ENCODE results near the gene NBAS. TPM values are rescaled to one million over a fixed set of nuclear protein-coding genes. Genes with fewer than 3 reads are reported as not detected.

The NBAS gene
- total and polyA plus RNA-seq, 9 of the 15 experiments (the other 6 are each of a cell fraction or from before 2014, with no cell fraction given): 15.3 to 94.4 (median 69.9) TPM

DNA sequence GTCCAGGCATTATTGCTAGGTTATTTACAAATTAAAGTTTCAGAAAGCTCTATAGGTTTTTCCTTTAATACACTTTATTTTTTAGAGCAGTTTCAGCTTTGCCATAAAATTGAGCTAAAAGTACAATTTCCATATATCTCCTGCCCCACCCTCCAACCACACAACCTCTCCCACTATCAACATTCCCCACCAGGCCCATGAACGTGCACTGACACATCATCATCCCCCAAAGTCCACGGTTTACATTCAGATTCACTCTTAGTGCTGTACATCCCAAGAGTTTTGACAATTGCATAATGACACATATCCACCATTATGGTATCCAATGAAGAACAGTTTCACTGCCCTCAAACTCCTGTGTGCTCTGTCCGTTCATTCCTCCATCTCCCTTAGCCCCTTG lies 139.4 kb downstream of the NBAS start (continued):
- 0 out of 2 replicates have a peak, but pooled peaks have one; percentile 28 for TF ChIP-seq TEAD4 (IDR thresholded peaks at IDR 0.05; ENCODE audit: low read length)
- TF ChIP-seq TEAD4 (CRISPR knock-in tag; IDR thresholded peaks at IDR 0.05; ENCODE audit: borderline replicate concordance): no peak
- TF ChIP-seq, protein P1, sequence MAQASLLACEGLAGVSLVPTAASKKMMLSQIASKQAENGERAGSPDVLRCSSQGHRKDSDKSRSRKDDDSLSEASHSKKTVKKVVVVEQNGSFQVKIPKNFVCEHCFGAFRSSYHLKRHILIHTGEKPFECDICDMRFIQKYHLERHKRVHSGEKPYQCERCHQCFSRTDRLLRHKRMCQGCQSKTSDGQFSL (CRISPR knock-in tag; IDR thresholded peaks at IDR 0.05): no peak
- TF ChIP-seq, protein P1 (tag; IDR thresholded peaks at IDR 0.05): no peak
- TF ChIP-seq, protein P2, sequence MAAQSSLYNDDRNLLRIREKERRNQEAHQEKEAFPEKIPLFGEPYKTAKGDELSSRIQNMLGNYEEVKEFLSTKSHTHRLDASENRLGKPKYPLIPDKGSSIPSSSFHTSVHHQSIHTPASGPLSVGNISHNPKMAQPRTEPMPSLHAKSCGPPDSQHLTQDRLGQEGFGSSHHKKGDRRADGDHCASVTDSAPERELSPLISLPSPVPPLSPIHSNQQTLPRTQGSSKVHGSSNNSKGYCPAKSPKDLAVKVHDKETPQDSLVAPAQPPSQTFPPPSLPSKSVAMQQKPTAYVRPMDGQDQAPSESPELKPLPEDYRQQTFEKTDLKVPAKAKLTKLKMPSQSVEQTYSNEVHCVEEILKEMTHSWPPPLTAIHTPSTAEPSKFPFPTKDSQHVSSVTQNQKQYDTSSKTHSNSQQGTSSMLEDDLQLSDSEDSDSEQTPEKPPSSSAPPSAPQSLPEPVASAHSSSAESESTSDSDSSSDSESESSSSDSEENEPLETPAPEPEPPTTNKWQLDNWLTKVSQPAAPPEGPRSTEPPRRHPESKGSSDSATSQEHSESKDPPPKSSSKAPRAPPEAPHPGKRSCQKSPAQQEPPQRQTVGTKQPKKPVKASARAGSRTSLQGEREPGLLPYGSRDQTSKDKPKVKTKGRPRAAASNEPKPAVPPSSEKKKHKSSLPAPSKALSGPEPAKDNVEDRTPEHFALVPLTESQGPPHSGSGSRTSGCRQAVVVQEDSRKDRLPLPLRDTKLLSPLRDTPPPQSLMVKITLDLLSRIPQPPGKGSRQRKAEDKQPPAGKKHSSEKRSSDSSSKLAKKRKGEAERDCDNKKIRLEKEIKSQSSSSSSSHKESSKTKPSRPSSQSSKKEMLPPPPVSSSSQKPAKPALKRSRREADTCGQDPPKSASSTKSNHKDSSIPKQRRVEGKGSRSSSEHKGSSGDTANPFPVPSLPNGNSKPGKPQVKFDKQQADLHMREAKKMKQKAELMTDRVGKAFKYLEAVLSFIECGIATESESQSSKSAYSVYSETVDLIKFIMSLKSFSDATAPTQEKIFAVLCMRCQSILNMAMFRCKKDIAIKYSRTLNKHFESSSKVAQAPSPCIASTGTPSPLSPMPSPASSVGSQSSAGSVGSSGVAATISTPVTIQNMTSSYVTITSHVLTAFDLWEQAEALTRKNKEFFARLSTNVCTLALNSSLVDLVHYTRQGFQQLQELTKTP (IDR thresholded peaks at IDR 0.05; ENCODE audit: low read depth in 1 of 2, partially characterized antibody in 2 of 2): no peak
- TF ChIP-seq ZNF507 (tag; conservative IDR thresholded peaks at IDR 0.05): no peak
- peak; percentile 35; the same call in 1 of the 2 replicates for TF ChIP-seq SMARCA4 (IDR thresholded peaks at IDR 0.05)
- no peak for TF ChIP-seq NFIC (IDR thresholded peaks at IDR 0.05)
- TF ChIP-seq EHMT2 (IDR thresholded peaks at IDR 0.05): peak; percentile 41; the same call in 1 of the 2 replicates
- peak; percentile 47; the same call in 1 of the 2 replicates for TF ChIP-seq ARID1B (IDR thresholded peaks at IDR 0.05)
- no peak for TF ChIP-seq TRIM24 (IDR thresholded peaks at IDR 0.05)
- 0 out of 2 replicates have a peak, but pooled peaks have one; percentile 8 for TF ChIP-seq CREM (IDR thresholded peaks at IDR 0.05; ENCODE audit: low read depth)
- TF ChIP-seq, protein P3, sequence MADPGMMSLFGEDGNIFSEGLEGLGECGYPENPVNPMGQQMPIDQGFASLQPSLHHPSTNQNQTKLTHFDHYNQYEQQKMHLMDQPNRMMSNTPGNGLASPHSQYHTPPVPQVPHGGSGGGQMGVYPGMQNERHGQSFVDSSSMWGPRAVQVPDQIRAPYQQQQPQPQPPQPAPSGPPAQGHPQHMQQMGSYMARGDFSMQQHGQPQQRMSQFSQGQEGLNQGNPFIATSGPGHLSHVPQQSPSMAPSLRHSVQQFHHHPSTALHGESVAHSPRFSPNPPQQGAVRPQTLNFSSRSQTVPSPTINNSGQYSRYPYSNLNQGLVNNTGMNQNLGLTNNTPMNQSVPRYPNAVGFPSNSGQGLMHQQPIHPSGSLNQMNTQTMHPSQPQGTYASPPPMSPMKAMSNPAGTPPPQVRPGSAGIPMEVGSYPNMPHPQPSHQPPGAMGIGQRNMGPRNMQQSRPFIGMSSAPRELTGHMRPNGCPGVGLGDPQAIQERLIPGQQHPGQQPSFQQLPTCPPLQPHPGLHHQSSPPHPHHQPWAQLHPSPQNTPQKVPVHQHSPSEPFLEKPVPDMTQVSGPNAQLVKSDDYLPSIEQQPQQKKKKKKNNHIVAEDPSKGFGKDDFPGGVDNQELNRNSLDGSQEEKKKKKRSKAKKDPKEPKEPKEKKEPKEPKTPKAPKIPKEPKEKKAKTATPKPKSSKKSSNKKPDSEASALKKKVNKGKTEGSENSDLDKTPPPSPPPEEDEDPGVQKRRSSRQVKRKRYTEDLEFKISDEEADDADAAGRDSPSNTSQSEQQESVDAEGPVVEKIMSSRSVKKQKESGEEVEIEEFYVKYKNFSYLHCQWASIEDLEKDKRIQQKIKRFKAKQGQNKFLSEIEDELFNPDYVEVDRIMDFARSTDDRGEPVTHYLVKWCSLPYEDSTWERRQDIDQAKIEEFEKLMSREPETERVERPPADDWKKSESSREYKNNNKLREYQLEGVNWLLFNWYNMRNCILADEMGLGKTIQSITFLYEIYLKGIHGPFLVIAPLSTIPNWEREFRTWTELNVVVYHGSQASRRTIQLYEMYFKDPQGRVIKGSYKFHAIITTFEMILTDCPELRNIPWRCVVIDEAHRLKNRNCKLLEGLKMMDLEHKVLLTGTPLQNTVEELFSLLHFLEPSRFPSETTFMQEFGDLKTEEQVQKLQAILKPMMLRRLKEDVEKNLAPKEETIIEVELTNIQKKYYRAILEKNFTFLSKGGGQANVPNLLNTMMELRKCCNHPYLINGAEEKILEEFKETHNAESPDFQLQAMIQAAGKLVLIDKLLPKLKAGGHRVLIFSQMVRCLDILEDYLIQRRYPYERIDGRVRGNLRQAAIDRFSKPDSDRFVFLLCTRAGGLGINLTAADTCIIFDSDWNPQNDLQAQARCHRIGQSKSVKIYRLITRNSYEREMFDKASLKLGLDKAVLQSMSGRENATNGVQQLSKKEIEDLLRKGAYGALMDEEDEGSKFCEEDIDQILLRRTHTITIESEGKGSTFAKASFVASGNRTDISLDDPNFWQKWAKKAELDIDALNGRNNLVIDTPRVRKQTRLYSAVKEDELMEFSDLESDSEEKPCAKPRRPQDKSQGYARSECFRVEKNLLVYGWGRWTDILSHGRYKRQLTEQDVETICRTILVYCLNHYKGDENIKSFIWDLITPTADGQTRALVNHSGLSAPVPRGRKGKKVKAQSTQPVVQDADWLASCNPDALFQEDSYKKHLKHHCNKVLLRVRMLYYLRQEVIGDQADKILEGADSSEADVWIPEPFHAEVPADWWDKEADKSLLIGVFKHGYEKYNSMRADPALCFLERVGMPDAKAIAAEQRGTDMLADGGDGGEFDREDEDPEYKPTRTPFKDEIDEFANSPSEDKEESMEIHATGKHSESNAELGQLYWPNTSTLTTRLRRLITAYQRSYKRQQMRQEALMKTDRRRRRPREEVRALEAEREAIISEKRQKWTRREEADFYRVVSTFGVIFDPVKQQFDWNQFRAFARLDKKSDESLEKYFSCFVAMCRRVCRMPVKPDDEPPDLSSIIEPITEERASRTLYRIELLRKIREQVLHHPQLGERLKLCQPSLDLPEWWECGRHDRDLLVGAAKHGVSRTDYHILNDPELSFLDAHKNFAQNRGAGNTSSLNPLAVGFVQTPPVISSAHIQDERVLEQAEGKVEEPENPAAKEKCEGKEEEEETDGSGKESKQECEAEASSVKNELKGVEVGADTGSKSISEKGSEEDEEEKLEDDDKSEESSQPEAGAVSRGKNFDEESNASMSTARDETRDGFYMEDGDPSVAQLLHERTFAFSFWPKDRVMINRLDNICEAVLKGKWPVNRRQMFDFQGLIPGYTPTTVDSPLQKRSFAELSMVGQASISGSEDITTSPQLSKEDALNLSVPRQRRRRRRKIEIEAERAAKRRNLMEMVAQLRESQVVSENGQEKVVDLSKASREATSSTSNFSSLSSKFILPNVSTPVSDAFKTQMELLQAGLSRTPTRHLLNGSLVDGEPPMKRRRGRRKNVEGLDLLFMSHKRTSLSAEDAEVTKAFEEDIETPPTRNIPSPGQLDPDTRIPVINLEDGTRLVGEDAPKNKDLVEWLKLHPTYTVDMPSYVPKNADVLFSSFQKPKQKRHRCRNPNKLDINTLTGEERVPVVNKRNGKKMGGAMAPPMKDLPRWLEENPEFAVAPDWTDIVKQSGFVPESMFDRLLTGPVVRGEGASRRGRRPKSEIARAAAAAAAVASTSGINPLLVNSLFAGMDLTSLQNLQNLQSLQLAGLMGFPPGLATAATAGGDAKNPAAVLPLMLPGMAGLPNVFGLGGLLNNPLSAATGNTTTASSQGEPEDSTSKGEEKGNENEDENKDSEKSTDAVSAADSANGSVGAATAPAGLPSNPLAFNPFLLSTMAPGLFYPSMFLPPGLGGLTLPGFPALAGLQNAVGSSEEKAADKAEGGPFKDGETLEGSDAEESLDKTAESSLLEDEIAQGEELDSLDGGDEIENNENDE (IDR thresholded peaks at IDR 0.05; ENCODE audit: low read depth, low read length): no peak
- TF ChIP-seq ZNF3 (CRISPR knock-in tag; IDR thresholded peaks at IDR 0.05): no peak

Measured in K562 (cell line).